Left forelimb (tissue), 1 donor: ENCODE results near the gene FHAD1.
A peak's percentile ranks its signal among the peaks of the same experiment; 100 is the strongest.
"Not testable (repeated sequence)": the region's sequence is repeated elsewhere in the genome, so short reads cannot be mapped to it uniquely, and the experiment has no call there.

Experiments
- DNase-seq: peaks from one replicate; pipeline ENCODE4 v3.0.0-alpha.2; 2018; ENCODE audit warnings: low spot score

The FHAD1 gene

DNA sequence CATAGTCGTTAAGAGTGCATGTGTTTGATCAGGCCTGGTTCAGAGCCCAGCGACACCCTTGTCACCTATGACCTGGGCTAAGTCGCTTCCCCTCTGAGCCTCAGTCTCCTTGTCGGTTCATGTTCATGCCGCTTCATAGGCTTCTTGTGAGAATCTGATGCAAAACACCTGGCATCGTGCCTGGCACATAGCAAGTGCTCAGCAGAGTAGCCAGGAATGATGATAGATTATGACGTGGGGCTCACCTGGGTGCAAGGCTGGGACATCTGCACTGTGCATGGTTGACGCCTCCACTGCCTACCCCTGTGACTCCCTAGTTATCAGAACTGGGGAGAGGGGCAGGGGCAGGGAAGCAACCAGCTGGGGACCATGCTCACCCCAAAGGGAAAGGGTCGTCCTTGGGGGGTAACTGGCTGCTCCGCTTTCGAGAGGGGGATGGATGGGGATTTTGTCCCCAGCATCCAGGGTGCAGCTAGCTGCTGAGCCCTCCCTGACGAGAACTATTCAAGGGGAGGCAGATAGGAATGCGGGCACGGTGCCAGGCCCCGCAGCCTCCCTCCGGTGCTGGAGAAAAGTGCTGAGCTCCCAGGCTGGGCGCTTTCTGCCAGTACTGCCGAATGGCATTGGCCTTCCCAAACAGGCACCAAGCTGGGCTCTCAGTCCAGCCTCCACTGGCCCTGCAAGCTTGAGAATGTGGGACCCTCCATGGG, 171.9 kb downstream of the FHAD1 start:
- DNase-seq = no peak

DNA sequence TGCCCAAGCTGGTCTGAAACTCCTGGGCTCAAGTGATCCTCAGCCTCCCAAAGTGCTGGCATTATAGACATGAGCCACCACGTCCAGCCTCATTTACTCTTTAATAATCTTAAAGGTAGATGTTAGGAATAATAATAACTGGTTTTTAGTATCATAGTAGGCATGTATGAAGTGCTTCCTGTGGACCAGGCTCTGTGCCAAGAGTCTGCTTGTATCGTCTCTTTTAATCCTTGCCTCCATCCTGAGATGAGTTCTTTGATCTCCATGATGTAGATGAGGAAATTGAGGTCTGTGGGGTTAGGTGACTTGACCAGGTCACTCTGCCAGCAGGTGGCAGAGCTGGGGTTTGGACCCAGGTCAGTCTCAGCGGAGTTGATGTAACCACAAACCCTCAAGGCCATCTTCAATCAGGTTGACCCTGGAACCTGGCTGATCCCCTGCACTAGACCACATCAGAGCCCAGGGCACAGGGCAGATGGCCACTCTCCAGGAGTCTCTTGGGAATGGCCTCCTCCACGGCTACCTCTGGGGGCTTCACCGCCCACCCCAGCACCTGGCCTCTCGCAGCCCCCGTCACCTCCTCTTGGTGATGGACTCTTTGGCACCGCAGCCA, 173.9 kb downstream of the FHAD1 start:
- DNase-seq = no peak

DNA sequence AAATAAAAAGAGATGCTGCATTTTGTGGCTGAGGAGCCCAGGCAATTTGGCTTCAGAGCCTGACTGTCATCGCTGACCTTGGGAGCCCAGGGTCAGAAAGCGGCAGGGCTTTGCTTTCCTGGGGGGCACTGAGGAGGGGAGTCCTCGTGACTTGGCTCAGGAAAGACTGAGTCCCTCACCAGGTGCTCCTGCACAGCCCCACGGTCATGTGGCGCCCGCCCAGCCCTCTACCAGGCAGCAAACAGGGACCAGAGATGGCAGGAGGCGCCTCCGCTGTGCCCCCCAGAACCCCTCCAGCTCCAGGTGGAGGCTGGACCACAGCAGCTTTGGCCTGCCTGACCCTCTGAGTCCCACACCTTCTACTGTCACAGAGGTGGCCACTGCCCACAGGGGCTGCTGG, 175.8 kb downstream of the FHAD1 start:
- DNase-seq = no peak

DNA sequence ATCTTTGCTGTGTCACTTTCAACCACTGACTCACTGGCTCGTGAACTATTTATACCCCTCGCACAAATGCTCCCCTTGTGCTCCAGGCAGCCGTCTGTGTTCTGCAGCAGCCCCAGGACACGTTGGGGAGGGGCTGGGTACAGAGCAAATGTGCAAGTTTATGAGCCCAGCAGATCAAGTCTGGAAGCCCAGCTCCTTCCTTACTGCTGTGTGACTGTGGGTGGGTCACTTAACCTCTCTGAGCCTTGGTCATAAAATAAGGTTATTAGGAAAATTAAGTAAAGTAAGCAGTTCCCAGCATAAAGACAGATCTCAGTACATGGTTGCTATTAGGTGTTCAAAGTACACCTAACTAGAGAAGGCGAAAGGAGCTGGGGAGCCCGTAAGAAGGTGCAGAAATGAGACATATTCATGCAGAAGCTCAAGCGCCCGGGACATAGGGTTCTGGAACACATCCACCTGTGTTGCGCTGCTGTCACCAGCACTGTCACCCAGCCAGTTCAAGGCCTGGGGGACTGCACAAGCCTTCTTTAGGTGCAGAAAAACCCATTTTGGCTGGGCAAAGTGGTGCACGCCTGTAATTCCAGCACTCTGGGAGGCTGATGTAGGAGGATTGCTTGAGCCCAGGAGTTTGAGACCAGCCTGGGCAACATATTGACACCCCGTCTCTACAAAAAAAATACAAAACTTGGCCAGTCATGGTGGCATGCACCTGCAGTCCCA, 176.5 kb downstream of the FHAD1 start:
- no peak for DNase-seq

DNA sequence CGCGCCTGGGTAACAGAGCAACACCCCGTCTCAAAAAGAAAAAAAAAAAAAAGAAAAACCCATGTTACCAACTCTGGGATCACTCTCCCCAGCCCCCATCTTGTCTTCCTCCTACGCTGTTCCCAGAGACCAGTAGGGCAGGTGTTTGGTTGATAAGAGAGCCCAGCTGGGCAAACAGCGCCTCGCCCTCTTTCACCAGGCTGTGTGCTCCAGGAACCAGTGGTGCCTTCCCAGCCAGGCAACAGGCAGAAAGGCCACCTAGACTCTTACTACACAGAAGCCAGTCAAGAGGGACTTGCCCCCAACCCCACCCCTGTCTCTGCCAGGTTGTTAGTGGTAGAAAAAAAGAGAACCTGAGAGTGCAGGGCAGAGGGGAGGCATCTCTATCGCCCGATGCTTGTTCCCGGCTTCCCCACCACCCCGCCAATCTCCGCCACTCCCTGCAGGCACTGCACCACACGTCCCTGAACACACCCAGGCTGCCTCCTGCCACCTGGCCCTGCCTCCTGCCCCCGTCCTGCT, 177.2 kb downstream of the FHAD1 start:
- DNase-seq = no peak

DNA sequence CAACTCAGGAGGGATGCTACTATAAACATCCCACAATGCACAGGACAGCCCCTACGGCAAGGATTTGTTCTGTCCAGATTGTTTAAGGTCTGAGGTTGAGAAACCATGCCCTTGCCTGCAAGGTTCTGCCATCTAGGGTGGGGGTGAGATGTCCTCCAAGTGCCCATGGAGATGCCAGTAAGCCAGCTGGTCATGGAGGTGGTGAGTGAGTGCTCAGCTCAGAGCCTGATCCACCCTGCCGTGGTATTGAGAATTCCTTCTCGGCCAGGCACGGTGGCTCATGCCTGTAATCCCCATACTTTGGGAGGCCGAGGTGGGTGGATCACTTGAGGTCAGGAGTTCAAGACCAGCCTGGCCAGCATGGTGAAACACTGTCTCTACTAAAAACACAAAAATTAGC, 178.0 kb downstream of the FHAD1 start:
- DNase-seq = no peak

DNA sequence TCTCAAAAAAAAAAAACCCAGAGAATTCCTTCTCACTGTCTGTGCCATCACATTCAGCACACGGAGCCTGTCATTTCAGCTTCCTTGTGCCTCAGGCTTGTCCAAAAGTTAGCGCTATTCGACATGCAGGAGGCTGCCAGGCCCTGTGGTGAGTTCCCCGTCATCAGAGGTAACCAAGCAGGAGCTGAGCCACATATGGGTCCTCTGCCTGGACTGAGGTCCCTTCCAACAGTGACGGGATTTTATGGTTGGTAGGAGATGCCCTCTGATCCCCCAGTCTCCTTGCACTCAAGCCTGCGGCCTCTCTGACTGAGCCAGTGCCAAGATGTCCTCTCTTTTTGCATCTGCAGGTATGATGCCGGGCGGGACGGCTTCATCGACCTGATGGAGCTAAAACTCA, 178.5 kb downstream of the FHAD1 start:
- DNase-seq = no peak

DNA sequence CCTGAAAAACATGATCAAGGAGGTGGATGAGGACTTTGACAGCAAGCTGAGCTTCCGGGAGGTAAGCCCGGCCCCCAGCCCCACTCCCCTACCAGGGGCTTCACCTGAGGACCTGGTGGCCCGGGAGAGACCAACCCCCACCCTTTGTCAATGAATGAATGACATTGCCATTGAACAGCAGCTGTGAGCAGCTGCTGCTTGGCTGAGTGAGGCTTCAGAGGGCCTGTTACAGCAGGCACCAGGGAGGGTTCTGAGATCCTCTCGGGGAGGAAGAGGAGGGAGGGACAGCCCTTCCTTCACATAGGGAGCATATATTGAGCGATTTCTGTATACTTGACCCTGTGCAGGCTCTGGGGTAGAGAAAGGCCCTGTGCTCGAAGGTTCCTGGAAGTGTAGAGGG, 178.9 kb downstream of the FHAD1 start:
- no peak for DNase-seq

DNA sequence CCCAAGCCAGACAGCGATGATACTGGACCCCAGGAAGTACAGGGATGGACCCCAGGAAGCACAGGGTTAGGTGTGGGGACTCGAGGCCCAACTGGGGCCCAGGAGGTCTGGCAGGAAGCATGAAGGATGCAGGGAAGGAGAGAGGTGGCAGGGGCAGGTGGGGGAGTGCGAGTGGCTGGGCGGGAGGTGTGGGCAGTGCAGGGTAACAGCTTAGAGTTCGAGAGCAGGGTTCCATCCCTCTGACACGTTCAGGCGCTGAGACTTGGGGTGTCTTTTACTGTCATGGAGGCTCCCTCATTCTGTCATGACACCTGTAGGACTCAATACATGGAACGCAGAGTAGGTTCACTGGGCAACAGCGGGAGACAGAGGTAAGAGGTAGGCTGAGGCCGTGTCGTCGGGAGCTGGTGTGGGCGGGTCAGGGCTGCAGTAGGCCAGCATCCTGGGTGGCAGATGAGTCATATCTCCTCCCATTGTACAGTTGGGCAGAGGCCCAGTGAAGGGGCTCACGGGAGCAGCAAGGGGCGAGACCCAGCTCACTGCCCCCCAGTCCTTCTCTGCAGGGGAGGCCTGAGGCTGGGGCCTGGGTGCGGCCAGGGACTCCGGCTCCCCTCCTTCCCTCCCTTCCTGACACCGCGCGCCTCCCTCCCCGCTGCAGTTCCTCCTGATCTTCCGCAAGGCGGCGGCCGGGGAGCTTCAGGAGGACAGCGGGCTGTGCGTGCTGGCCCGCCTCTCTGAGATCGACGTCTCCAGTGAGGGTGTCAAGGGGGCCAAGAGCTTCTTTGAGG, 179.7 kb downstream of the FHAD1 start:
- DNase-seq = no peak

DNA sequence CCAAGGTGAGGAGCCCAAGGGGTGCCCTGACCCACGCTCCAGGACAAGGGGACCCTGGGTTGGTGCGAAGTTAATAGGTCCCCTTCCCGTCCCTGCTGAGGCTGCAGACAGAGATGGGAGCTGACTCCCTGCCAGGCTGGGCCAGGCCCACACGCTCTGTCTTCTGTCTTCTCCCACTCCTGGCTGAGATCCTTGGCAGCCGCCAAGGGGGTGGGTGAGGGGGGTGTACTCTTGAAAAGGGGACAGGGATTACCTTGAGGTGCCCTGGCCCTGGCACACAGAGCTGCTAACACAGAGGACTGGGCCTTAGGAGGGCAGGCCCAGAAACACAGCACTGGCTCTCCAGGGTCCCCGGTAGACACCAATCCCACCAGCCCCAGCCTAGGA, 180.2 kb downstream of the FHAD1 start:
- DNase-seq = no peak

DNA sequence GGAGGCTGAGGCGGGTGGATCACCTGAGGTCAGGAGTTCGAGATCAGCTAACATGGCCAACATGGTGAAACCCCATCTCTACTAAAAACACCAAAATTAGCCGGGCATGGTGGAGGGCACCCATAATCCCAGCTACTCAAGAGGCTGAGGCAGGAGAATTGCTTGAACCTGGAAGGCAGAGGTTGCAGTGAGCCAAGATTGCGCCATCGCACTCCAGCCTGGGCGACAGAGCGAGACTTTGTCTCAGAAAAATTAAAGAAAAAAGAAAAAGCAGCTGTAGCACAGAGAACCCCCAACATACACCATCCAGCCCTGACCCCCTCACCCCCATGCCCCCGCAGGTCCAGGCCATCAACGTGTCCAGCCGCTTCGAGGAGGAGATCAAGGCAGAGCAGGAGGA, 181.2 kb downstream of the FHAD1 start:
- DNase-seq = not testable (repeated sequence)

DNA sequence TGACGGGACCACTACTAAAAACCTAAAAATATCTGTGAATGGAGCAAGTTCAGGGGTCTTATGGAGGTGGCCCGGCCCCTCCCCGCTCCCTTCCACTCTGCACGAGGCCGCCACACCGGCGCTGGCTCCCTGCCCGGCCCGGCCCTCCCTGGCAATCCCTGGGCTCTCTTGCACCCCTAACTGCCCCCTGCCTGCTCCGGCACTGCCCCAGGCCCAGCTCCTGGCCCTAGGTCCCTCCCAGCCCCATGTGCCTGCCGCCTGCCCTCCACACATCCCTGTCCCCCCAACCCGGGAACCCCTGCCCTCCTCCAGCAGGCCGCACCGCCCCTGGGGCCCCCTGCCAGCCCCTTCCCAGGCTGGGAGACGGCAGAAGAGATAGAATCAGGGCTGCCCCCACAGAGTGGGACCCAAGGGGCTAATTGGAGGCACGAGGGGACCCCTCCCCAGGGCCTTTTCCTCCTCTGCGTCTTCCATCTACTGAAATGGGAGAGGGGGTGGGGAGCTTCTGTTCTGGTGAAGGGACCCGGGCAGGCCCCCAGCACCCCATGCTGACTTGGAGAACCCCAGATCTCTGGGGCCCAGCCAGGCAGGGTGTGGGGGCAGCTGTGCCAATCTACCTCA, 181.9 kb downstream of the FHAD1 start:
- DNase-seq = no peak

DNA sequence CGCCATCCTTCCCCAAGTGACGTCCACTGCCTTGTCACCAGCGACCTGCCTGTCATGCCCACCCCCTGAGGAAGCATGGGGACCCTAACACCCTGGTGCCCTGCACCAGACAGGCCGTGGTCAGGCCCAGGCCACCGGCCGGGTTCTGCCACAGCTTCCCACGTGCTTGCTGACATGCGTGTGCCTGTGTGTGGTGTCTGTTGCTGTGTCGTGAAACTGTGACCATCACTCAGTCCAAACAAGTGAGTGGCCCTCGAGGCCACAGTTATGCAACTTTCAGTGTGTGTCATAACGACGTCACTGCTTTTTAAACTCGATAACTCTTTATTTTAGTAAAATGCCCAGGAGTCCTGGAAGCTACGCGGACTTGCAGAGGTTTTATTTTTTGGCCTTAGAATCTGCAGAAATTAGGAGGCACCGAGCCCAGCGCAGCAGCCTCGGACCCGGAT, 182.7 kb downstream of the FHAD1 start:
- no peak for DNase-seq

DNA sequence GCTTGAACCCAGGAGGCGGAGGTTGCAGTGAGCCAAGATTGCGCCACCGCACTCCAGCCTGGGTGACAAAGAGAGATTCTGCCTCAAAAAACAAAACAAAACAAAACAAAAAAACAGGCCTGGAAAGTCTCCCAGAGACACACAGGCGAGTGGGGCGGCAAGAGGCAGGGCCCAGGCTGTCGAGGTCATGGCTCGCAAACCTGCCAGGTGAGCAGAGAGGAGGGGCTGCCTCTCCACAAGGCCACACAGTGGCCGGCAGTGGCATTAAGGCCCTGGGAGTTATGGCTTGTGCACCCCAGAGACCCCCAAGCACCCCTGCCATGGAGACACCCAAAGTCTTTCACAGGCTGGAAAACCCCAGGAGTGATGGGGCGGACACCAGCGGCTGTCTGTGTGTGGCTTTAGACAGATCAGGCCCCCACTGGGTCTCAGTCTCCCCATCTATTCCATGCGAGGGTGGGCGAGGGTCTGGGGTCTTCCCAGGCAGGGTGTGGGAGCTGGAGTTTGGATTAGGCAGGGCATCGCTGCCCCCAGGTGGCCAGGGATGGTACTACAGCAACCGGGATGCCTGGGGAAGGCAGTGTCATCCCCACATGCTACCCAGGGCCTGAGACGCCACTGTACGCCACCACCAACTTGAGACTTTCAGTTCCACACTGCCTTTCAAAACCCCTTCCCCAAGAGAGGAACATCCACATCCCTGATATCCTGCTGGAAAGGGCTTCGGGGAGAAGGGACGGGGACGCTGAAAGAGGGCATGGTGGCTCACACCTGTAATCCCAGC, 184.0 kb downstream of the FHAD1 start:
- peak; percentile 85 for DNase-seq

DNA sequence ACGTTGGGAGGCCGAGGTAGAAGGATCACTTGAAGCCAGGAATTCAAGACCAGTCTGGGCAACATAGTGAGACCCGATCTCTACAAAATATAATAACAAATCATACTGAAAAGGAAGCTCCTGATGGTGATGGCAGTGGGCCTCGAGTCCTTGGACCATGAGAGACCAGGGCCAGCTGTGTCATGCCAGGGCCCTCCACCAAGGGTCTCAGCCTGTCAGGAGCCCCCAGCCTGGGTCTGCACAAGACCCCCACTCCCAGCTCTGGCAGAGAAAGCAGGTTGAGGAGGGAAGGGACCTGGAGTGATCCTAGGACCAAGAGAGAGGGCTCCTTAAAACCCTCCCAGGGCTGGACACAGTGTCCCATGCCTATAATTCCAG, 184.5 kb downstream of the FHAD1 start:
- DNase-seq = no peak

DNA sequence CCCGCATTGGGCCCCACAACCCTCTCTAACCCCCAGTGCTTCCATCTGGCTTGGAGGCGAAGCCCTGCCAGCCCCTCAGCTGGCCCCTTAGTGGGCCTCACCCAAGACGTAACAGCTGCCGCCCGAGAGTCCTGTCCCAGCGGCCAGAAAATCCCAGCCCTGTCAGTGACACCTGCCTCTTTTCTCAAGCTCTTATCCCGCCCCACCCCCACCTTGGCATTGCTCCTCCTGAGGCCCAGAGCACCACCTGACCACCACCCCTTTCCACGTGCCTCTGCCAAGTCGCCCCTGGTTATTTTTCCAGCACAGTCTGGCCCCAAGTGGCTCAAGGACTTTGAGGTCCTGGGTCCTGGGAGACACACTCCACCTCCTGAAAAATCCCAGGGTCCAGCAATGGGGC, 185.3 kb downstream of the FHAD1 start:
- DNase-seq = no peak

DNA sequence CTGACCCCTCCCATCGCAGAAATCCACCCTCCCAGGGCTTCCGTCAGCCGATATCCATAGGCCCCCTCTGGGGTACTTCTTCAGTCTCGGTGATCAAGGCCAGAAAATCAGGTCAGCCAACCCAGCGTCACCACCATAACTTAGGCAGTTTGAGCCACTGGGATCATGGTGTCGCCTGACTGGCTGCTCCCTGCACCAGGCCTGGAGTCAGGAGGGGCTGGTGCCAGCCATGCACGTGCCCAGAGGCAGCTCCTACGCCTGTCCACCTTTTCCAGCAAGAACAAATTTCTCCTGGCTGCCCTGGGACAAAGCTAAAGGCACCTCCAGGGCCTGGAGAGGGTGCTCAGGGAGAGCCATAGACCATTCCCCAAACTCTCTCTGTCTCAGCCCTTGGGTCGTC, 186.4 kb downstream of the FHAD1 start:
- no peak for DNase-seq

DNA sequence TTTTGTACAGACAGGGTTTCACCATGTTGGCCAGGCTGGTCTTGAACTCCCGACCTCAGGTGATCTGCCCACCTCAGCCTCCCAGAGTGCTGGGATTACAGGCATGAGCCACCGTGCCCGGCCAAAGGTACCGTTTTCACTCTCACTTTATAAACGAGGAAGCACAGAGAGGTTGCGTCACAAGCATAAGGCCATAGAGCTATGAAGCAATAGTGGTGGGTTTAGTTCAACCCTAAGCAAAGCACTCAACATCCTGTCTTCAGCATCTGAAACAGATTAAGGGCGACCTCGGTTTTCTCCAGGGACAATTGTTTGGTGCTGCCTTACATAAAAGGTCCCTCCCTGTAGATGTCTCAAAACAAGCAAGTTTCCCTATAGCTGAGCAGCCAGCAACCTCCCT, 187.7 kb downstream of the FHAD1 start:
- not testable (repeated sequence) for DNase-seq

DNA sequence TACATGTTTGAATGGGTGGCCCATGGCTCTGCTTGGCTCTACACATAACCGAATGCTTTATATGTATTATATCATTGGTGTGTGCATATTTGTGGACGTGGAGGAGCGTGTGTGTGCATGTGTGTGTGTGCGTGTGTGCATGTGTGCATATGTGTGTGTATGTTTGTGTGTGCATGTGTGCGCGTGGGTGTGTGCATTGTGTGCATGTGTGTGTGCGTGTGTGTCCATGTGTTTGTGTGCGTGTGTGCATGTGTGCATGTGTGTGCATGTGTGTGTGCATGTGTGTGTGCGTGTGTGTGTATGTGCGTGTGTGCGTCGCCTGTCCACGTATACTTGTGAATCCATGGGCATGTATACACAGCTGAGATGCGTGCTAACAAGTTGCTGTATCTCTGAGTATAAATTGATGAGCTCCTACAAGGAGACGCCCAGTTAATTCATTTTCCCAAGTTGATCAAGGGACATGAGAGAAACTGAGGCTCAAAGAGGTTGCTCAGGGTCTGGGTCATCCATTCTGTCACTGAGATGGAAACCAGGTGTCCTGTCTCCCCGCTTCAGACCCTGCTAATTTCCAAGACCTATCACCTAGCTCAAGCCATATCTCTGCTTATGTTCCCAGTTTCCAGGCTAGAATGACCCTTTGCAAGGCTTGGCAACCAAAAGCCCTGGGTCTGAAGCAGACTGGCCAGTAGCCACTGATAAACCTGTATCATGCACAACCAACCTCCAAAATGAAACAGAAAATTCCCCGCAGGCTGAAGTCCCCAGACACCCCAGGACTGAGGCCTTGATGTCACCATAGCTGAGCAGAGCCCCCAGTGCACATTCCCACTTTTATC, 188.4 kb downstream of the FHAD1 start:
- DNase-seq = no peak

DNA sequence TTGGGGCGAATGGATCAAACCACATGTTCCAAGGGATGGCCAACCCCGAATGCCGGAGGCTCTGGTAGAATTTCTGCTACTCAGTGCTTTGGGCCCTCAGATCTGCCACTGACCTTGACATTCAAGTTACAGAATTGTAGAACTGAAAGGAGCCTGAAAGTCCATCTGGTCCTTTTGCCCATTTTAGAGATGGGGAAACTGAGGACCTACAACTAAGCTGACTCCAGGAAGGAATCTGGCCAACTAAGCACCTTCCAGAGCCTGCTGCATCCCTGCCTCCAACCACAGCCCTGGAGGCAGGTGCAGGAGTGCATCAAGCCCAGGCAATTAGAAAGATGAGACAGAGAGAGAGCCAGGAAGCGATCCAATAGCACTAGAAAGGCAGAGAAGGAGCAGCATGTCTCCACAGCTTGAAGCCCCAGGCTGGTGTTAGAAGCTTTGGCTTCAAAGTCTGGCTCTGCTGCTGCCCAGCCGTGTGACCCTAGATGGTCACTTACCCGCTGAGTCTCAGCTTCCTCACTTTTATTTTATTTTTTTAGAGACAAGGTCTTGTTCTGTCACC, 189.9 kb downstream of the FHAD1 start:
- DNase-seq = no peak
